Dedifferentiated amniotic fluid mesenchymal stem cell (primary cell): ENCODE measurements around the gene PRSS57.

Experiments used
- DNase-seq: peaks from one replicate; pipeline ENCODE4 v3.0.0-alpha.2; 2016; ENCODE audit errors: extremely low spot score

The PRSS57 gene

GRCh38 chr19:638906-639252 is 56.4 kb downstream of the PRSS57 start:
- no peak for DNase-seq
